ENCODE measurements around the gene CCP110. TPM values are rescaled to one million over a fixed set of nuclear protein-coding genes. Genes with fewer than 3 reads are reported as not detected.

CCP110 gene
- total RNA-seq, 1 experiment from 2014 or later, result 21.6 TPM

- Histone ChIP-seq H2BK120ac (ENCODE audit: low read depth, low read length, poor library complexity, severe bottlenecking) (no peak overlapping the region), H4K8ac (replicated peaks; ENCODE audit: insufficient read length, low read depth, low read length) (no peak overlapping the region), H2BK15ac (ENCODE audit: low read depth, low read length) (no peak overlapping the region), H2AK5ac (ENCODE audit: insufficient read length, low read length) (no peak overlapping the region), H2BK12ac (ENCODE audit: insufficient read length, low read depth, low read length) (no peak overlapping the region), H3K79me1 (ENCODE audit: insufficient read depth, low read depth, low read length, poor library complexity, severe bottlenecking) (no peaks in the 10 kb centered on the region), H3K27ac (ENCODE audit: insufficient read length, low read depth, low read length) (no peak overlapping the region), H3K9me3 (ENCODE audit: control insufficient read depth, low read depth, low read length) (no peaks in the 10 kb centered on the region), H3K9ac (ENCODE audit: extremely low read depth, insufficient read length, low read length) (no peak overlapping the region), H2AFZ (ENCODE audit: low read length) (no peak overlapping the region), H2BK5ac (ENCODE audit: insufficient read length, low read length) (no peak overlapping the region), H3K79me2 (ENCODE audit: insufficient read depth, low read length) (no peaks in the 10 kb centered on the region), H3K56ac (ENCODE audit: insufficient read length, low read depth, low read length) (no peak overlapping the region), H3K4me1 (ENCODE audit: insufficient read depth, low read length) (no peaks in the 10 kb centered on the region), H3K23ac (ENCODE audit: insufficient read length, low read depth, low read length) (no peak overlapping the region), H3K4me2 (ENCODE audit: insufficient read depth, insufficient read length, low read length) (no peak overlapping the region), H4K91ac (ENCODE audit: insufficient read length, low read depth, low read length) (no peak overlapping the region), H3K18ac (ENCODE audit: insufficient read length, low read depth, low read length) (no peak overlapping the region), H3K14ac (ENCODE audit: insufficient read depth, low read length) (no peak overlapping the region), H3K23me2 (ENCODE audit: insufficient read length, low read depth, low read length, poor library complexity, severe bottlenecking) (no peaks in the 10 kb centered on the region), H3K27me3 (ENCODE audit: insufficient read depth, low read length) (no peaks in the 10 kb centered on the region), H3T11ph (ENCODE audit: low read length) (no peak overlapping the region), H4K5ac (ENCODE audit: insufficient read length, low read depth, low read length) (no peak overlapping the region), H2BK20ac (ENCODE audit: low read depth, low read length, poor library complexity, severe bottlenecking) (no peak overlapping the region), H3K4ac (ENCODE audit: low read depth, low read length) (no peak overlapping the region), H4K20me1 (ENCODE audit: control insufficient read depth, insufficient read depth, insufficient read length) (no peaks in the 10 kb centered on the region)
- Mint-ChIP-seq H3K4me1 (no peaks in the 10 kb centered on the region), H3K27me3 (ENCODE audit: low read depth) (no peaks in the 10 kb centered on the region), H3K36me3 (ENCODE audit: insufficient read depth in 1 of 3, low read depth in 3 of 3) (peaks cover 31 to 70% (median 55%) of the 10 kb centered on the region in 3 experiments), H3K4me3 (no peak overlapping the region), H3K9me3 (no peaks in the 10 kb centered on the region), H3K27ac (peak overlapping the region in 1 of 3 experiments; percentile 69; a peak in 1 of 7 replicates)
- no peak for DNase-seq
- no CpG with 5 or more reads among the region's 6 CpGs for WGBS (ENCODE audit: extremely low coverage, insufficient read length, low lambda C conversion rate)
- no peak for TF ChIP-seq CTCF (conservative IDR thresholded peaks at IDR 0.05)
Measured at GRCh38 chr16:19540241-19540970, 16.7 kb downstream of the CCP110 start.

Measured in H9 (cell line).